ENCODE measurements around the gene SIMC1.

DNA sequence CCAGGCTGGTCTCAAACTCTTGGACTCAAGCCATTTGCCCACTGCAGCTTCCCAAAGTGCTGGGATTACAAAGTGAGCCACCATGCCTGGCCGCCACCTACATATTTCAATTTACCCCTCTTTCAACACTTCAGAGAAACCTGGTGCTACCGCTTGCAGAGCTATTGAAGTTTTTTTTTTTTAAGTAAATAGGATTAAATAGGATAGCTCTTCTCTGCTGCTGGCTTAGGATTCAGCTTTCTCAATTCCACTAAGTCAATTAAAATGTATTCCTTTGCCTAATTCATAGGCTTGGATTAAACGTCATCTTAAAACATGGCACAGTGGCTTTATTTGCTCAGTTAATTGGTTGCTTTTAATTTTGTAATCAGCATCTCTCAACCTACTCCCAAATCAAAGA is 82.4 kb downstream of the SIMC1 start:
- TF ChIP-seq EZH2 (IDR thresholded peaks at IDR 0.05; ENCODE audit: borderline replicate concordance, low read length) (no peak), CTCF (IDR thresholded peaks at IDR 0.05; ENCODE audit: low read length) (no peak)
